22Rv1 (cell line): ENCODE measurements around the gene KCNQ2.

ENCODE experiments used
- CTCF ChIP-seq: fragments of 450-650 bp; IDR thresholded peaks from 2 replicates; pipeline ENCODE4 v1.5.1; 2017; ENCODE audit warnings: mild to moderate bottlenecking
- ZFX ChIP-seq: fragments of 450-650 bp; IDR thresholded peaks from 2 replicates; pipeline ENCODE4 v1.6.1; 2017; ENCODE audit warnings: antibody characterized with exemption, borderline replicate concordance

- TF ChIP-seq CTCF (no peak), ZFX (no peak)
Measured at GRCh38 chr20:63413963-63414684, 58.3 kb downstream of the KCNQ2 start.
